Skeletal muscle cell (primary cell): ENCODE measurements around the gene TTC24.

Experiments used
- DNase-seq: peaks from one replicate; pipeline ENCODE4 v3.0.0-alpha.2; 2010; ENCODE audit warnings: low read depth
- H3K4me3 ChIP-seq: 2 replicates; pipeline ENCODE4 v1.5.1; 2011; ENCODE audit warnings: low read depth, mild to moderate bottlenecking, control low read depth, low read length, moderate library complexity

TTC24 gene

DNA sequence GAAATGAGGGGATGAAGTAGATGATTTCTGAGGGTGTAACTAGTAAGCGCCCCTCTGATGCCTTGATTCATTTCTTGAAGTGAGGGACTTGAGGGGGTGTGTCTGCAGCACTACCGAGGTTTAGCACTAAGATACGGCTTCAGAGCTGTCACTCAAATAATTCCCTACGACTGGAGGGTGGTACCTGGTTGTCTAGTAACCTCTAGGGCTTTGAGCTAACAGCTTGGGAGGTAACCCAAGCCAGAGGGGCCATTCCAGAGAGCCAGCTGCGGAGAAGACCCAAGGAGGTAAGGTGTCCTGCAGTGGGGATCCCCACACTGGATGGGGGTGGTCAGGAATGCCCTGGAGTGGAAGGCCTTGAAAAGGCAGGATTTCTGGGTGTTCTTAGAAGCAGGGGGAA is at the start of gene TTC24:
TTC24 (plus strand) TSS at position 252 of the 400 bp plus-strand sequence. CDS start 1,642 bp downstream, outside the sequence.
- H3K4me3 ChIP-seq, result no peak within 1 kb of the TSS
- DNase-seq, result no peak

GRCh38 chr1:156530006-156530405 is 49.5 kb upstream of the TTC24 start:
- H3K4me3 ChIP-seq, result no peak overlapping the region

GRCh38 chr1:156532374-156532773 is 47.1 kb upstream of the TTC24 start:
- DNase-seq, result no peak

More at GRCh38 chr1:156530006-156530405, 49.5 kb upstream of the TTC24 start:
- DNase-seq, result no peak

GRCh38 chr1:156533568-156534220 is 45.8 kb upstream of the TTC24 start:
- H3K4me3 ChIP-seq, result no peak overlapping the region
- DNase-seq, result no peak

More at GRCh38 chr1:156532374-156532773, 47.1 kb upstream of the TTC24 start:
- no peak overlapping the region for H3K4me3 ChIP-seq

DNA sequence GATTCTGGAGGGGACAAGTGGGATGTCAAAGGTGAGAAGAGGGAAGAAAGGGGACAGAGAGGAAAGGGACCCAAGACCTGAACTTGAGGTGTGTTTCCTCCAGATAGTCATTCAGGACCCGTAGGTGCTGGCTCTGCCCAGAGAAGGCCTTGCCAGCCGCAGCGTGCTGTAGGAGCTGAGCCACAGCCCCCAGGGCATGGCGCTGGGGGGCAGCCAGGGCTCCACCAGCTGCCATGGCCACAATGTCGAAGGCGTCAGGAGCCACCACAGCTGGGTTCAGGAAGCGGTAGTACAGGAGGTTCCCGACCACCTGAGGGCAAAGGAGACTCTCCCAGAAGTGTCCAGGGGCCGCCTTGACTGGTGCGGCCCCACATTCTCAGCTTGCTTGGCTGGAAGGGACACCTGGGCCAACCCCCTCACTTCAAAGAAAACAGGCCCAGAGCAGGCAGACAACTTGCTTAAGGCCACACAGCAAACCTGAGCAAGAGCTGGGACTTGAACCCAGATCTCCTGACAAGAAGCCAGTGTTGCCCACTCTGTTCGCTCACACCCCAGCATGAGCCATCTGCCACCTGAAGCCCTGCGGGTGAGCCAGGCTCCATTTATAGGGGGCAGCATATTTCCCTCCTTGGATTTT is 45.0 kb upstream of the TTC24 start:
- H3K4me3 ChIP-seq, result no peak overlapping the region
- no peak for DNase-seq

GRCh38 chr1:156537027-156537426 is 42.5 kb upstream of the TTC24 start:
- no peak for DNase-seq
- H3K4me3 ChIP-seq, result no peak overlapping the region

DNA sequence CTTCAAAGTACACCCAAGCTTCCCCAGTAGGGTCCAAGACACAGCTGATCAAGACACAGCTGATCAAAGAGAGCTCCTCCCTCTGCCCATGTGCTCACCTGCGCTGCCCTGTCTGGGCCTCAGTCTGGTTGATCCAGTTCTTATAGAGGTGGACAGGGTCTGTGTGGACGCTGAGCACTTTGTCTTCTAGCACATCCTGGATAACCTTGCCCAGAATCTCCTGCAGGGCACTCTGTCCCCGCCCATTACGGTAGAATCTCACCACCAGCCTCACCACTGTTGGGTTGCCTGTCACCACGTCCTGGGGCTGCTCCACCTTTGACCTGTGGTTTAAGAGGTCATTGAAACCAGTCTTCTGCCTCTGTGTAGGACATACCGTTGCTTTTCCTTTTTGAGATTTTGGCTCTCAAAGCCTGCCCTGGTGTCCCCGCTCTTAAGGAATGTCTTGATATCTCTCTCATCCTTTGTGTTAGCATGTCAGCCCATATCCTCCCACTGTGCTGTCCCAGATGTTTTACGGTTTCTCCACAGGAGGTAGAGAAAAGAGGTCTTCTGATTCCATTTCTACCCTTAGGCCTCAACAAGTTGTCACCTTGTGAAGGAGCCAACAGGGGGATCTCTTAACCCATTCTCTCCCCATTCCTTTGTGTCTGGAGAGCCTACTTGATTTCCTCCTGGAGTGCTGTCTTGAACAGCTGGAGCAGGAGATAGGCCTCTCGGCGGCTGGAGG is 40.6 kb upstream of the TTC24 start:
- no peak for DNase-seq

GRCh38 chr1:156539818-156540355 is 39.6 kb upstream of the TTC24 start:
- H3K4me3 ChIP-seq, result no peak overlapping the region
- no peak for DNase-seq

More for the DNA sequence above, 40.6 kb upstream of the TTC24 start:
- no peak overlapping the region for H3K4me3 ChIP-seq

GRCh38 chr1:156540955-156541354 is 38.6 kb upstream of the TTC24 start:
- DNase-seq, result no peak
- no peak overlapping the region for H3K4me3 ChIP-seq

DNA sequence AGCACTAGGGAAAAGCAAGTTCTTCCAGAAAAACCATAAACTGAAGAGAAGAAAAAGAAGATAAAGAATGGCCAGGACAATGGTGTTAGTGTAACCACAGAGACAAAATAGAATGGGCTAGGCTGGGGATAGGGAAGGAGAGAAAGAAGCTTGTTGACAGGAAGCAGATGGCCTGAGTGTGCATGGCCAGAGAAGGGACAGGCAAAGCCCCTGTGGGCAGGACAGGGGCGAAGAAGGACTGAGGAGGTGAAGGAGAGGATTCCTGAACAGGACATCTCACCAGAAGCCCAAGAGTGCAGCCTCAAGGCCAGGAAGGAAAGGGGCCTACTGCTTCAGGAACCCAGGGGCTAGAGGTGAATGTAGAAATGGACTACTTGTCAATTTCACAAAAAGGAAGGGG is 36.5 kb upstream of the TTC24 start:
- DNase-seq, result no peak
- H3K4me3 ChIP-seq, result no peak overlapping the region

- H3K4me3 ChIP-seq, result no peak overlapping the region
- DNase-seq, result no peak
These were observed 34.9 kb upstream of the TTC24 start for GRCh38 chr1:156544592-156545102.

GRCh38 chr1:156546267-156546666 is 33.3 kb upstream of the TTC24 start:
- DNase-seq, result no peak
- H3K4me3 ChIP-seq, result no peak overlapping the region

- no peak overlapping the region for H3K4me3 ChIP-seq
- DNase-seq, result no peak
These were observed 32.1 kb upstream of the TTC24 start for GRCh38 chr1:156547434-156547833.

GRCh38 chr1:156547982-156548381 is 31.5 kb upstream of the TTC24 start:
- no peak overlapping the region for H3K4me3 ChIP-seq
- no peak for DNase-seq

- DNase-seq, result no peak
These were observed 30.1 kb upstream of the TTC24 start for GRCh38 chr1:156549390-156549789.

DNA sequence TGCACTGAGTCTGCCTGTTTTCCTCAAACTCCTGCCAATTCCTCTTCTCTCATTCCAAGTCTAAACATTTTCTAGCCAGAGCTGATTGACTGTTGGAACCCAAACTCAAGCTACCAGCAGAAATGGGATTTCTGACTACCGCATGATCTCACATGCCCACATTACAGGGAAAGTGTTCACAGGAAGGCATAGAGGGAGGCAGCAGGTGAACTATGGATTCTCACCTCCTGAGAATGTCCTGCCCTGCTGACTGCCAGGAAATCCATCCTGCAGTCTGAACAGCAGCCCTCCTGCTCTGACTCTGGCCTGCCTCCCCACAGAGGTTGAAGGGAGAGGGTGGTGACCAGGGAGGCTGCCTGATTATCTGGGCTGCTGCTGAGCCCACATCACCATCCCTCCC is 29.7 kb upstream of the TTC24 start:
- DNase-seq, result no peak
- H3K4me3 ChIP-seq, result no peak overlapping the region

More at GRCh38 chr1:156549390-156549789, 30.1 kb upstream of the TTC24 start:
- H3K4me3 ChIP-seq, result no peak overlapping the region

DNA sequence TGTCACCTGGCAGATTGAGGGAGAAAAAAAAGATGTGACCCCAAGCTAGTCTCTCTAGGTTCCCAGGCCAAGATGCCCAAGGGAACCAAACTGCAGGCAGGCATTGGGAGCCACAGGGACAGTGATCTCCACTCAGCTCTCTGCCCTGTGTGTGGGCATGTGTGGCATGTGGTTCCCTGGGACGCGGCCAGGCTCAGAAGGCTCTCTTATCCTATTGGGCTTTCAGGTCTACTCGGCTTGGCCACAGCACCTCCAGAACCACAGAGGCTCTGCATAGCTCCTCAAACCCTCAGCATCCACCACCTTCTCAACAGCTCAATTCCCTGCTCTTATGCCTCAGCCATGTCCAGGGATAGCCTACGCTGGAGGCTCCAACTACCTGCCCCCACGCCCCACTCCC is 29.2 kb upstream of the TTC24 start:
- no peak overlapping the region for H3K4me3 ChIP-seq
- no peak for DNase-seq

DNA sequence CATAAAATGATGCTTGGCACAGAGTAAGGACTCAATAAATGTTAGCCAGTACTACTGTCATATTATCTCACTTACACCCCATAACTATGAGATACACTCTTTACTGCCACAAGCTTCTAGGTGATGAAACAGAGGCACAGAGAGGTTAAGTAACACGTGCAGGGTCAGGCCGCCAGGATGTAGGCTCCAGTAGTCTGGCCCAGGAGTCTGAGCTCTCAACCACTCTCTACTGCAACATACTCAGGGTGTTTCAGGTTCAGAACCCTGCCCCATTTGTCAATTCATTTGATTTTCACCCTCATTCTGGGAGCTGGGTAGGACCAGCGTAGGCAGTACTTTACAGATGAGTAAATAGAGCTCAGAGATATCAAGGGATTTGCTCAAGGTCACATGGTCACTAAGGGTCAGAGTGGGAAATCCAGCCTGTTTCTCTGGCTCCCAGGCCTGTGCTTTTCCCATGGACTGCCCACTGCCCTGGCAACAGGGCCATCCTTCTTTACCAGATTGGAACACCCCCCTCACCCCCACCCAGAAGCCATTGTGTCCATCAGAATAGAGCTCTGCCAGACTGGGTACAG is 28.4 kb upstream of the TTC24 start:
- H3K4me3 ChIP-seq, result no peak overlapping the region
- DNase-seq, result no peak

- H3K4me3 ChIP-seq, result no peak overlapping the region
- no peak for DNase-seq
These were observed 27.7 kb upstream of the TTC24 start for GRCh38 chr1:156551869-156552268.

DNA sequence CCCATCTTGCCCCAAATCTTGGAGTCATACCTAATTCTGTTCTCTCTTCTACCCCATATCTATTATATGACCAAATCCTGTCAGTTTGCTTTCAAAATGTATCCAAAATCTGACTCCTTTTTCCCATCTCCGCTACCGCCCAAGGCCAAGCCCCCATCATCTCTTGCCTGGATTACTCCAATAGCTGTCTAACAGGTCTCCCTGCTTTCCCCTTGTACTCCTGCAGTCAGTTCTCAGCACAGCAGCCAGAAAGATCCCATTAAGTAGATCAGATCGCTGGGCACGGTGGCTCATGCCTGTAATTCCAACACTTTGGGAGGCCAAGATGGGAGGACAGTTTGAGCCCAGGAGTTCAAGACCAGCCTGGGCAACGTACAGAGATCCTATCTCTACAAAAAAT is 27.0 kb upstream of the TTC24 start:
- no peak for DNase-seq
- no peak overlapping the region for H3K4me3 ChIP-seq
